ENCODE results near the gene CELA2A.

GRCh38 chr1:15425521-15425920, 31.0 kb upstream of the CELA2A start:
- TF ChIP-seq GATA2 (IDR thresholded peaks at IDR 0.05; ENCODE audit: low read depth, low read length) (no peak), GATA3 (IDR thresholded peaks at IDR 0.05; ENCODE audit: low read depth, low read length) (no peak)
